PC-3 (cell line): Measurements from ENCODE around the gene ZNF514.

ENCODE experiments used
- EZH2 ChIP-seq: fragments of 300-600 bp; sonication (generic); IDR thresholded peaks from one replicate; pipeline ENCODE4 v1.6.1; 2017; ENCODE audit warnings: antibody characterized with exemption, mild to moderate bottlenecking, low read length; ENCODE audit not compliant: unreplicated experiment
- TF ChIP-seq, protein P1 (sequence below): fragments of 300-600 bp; sonication (generic); conservative IDR thresholded peaks from 2 replicates; pipeline ENCODE4 v1.5.1; 2017; ENCODE audit warnings: antibody characterized with exemption, low read depth, mild to moderate bottlenecking, low read length

DNA sequence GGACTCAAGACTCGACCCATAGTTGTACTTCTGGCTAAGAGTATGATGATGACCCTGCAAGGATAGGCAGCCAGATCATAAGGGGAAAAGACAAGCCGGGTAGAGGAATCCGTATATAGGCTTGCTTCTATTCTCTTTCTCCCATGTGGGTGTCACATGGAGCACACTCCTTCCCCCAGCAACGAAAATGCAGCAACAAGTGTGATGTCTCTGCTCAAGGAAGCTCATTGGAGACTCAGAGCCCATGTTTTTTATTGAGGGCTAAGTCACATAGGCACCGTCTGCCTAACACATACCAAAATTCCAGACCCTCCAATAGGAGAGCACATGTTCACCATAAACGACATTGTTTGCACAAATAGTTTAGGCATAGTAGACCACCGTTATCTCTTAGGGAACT, 12.3 kb upstream of the ZNF514 start:
- TF ChIP-seq, protein P1, sequence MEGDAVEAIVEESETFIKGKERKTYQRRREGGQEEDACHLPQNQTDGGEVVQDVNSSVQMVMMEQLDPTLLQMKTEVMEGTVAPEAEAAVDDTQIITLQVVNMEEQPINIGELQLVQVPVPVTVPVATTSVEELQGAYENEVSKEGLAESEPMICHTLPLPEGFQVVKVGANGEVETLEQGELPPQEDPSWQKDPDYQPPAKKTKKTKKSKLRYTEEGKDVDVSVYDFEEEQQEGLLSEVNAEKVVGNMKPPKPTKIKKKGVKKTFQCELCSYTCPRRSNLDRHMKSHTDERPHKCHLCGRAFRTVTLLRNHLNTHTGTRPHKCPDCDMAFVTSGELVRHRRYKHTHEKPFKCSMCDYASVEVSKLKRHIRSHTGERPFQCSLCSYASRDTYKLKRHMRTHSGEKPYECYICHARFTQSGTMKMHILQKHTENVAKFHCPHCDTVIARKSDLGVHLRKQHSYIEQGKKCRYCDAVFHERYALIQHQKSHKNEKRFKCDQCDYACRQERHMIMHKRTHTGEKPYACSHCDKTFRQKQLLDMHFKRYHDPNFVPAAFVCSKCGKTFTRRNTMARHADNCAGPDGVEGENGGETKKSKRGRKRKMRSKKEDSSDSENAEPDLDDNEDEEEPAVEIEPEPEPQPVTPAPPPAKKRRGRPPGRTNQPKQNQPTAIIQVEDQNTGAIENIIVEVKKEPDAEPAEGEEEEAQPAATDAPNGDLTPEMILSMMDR = no peak
- no peak for TF ChIP-seq EZH2
